Activated naive CD4-positive, alpha-beta T cell treated with anti-CD3 and anti-CD28 coated beads, Interleukin-2, amount 50 U/mL, for 16 hours (primary cell): ENCODE results near the gene BAIAP2.
A peak's percentile ranks its signal among the peaks of the same experiment; 100 is the strongest.
"Not testable (repeated sequence)": the region's sequence is repeated elsewhere in the genome, so short reads cannot be mapped to it uniquely, and the experiment has no call there.

ENCODE experiments used
- DNase-seq: peaks from one replicate; pipeline ENCODE4 v3.0.0-alpha.2; 2020

BAIAP2 gene

DNA sequence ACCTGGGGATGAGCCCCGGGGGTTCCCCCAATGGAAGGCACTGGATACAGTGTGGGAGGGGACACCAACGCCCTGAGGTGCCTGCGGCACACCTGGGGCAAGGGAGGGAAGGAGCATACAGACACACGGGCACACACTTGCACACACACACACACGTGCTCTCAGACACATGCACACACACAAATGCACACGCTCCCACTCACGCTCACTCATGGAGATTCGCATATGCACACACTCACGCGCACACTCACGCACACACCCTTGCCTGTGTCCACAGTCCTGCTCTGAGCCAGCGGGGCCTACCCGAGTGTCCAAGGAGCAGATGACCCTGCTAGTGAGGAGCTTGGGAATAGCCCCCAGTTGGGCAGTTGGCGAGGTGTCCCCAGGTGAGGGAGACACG is 113.6 kb downstream of the BAIAP2 start:
- no peak for DNase-seq

DNA sequence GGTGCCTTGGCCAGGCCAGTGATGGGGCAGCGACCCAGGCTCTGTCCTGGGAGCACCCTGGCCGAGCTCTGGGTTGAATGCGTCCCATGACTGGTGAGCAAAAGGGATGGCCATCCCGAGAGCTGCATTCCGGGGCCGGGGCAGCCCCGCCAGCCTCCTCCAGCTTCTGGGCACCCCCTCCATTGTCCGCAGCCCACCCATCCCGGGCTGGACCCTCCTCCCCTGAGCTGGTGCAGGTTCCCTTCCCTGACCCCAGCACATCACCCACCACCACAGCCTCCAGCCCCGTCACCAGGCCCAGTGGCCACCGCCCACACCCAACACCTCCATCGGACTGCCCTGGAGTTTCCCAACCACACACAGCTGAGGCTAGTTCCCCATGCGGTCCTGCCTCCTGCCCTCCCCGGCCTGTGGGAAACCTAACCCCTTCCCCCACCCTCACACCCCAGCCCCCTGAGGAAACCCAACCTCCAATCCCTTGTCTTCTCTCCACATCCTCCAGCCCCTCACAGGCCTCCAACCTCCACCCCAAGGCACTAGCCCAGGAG is 114.1 kb downstream of the BAIAP2 start:
- DNase-seq, result no peak

DNA sequence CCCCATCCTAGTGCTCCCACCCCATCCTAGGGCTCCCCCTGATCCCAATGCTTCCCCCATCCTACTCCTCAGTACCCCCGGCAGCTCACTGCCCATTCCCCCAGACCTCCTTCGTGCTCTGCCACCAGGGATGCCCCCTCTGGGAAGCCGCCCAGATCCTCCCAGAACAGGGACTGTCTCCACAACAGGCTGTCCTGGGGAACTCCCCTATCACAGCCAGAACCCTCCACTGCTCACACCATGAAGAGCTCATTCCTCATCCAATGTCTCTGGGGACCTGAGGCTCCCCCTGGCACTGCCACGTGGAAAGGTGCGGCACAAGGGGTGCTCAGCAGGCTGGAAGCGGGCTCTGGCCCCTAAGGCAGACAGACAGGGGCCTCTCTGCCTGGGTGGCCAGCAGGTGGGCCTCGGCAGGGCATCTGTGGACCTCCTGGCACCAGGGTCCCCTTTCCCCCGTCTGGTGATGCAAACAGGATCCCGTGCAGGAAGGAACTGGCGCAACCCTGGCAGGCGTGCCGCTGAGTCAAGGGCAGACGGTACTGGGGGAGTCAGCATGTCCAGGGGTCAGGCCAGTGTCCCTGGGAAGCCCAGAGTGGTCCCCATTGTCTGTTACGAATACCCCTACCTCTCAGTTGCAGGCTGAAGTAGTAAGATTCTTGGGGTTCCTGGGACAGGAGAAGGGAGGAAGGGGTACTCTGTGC is 115.6 kb downstream of the BAIAP2 start:
- peak; percentile 5 for DNase-seq

DNA sequence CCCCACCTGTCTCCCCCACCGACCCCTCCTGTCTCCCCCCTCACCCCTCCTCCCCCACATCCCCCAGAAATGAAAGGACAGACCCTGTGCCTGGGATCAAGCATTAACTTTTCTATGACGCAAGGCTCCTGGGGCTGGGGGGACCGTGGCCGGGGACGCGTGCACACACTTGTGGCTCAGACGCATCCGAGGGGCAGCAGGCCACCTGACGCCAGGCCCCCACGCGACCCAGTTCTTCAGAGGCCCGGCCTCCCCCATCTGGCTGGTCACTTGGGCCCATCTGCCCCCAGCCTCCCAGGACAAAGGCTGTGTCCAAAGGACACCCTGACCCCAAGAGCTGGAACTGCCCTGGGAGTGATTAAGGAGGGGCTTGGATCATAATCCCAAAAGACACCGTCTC is 116.3 kb downstream of the BAIAP2 start:
- no peak for DNase-seq

DNA sequence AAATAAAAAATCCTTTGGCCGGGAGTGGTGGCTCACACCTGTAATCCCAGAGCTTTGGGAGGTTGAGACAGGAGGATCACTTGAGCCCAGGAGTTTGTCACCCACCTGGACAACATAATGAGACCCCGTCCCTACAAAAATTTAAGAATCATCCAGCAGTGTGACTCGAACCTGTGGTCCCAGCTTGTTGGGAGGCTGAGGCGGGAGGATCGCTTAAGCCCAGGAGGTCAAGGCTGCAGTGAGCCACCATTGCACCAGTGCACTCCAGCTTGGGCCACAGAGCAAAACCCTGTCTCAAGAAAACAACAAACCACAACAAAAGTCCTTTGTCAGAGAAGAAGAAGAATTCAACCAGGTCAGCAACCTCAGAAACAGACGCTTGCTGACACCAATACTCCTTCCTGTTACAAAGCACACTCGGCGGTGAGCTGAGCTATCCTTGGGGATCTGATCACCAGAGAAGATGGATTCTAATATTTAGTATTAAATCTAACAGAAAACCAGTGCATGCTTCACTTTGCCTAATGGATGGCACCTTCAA is 117.4 kb downstream of the BAIAP2 start:
- no peak for DNase-seq

DNA sequence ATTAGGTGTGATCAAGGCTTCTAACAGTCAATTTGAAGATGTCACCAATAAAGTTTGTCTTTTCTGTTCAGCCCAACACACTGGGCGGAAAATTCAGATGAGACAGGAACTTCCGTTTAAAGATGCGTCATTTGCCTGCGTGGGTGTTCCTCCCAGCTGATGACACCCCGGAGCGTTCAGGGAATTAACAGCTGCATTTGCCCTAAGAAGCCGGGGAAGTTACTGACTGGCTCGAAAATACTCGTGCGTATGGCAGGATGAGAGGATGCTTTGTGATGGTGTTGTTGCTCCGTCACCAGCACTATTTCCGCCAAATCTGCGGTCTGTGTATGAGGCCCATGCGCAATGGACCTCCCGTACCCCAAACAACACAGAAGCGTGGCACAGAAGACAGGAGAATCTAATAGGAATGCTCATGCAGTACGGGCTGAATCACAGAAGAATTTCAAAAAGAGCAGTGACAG is 118.4 kb downstream of the BAIAP2 start:
- no peak for DNase-seq

DNA sequence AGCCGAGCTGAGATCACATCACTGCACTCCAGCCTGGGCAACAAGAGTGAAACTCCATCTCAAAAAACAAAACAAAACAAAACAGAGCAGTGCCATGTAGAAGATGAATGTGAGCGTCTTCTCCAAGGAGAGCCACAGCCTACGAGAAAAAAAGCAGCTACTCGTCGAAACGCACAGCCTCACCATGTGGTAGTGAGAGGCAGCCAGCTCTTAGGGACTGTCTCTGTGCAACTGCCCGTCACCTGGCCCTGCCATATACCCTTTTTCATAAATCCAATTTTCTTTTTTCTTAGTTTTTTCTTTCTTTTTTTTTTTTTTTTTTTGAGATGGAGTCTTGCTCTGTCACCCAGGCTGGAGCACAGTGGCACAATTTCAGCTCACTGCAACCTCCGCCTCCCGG is 119.1 kb downstream of the BAIAP2 start:
- not testable (repeated sequence) for DNase-seq

GRCh38 chr17:81154961-81155360 is 120.0 kb downstream of the BAIAP2 start:
- DNase-seq, result no peak

DNA sequence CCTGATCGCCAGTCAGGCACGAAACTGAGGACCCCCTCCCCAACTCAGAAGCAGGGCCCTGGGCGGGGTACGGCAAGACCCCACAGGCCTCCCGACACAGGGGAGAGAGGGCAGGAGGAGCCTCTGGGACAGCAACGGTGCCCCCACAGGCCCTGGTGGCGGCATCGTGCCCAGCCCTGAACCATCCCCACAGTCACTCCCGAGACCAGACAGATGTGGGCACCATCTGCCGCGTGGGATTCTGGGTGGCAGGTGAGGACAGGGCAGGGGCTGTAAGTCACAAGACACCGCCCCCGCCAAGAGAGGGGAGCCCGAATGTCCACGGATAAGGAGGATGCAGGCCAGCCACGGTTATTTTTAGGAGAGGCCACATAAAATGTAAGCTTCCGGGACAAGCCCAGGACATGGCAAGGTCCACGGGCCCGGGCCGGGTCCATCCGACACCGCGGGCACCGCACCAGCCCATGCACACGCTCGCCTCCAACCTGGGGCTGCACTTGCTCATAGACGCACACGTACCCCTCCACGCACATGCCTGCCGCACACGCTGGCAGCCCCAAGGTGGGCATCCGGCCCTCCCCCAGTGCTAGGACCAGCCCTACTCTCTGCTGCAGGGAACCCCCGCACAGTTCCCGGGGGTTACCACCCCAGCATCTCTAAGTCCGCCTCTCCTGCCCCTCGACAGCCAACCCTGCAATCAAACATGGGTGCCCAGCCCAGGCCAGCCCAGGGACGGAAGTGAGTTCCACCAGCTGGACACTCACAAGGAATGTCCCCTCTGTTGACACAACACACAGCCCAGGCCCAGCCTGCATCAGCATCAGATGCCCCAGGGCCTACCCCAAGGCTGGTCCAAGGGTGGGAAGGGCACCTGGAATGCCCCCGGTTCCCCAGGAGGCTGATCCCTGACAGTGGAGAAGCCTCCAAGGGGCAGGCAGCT is 122.2 kb downstream of the BAIAP2 start:
- DNase-seq, result no peak

DNA sequence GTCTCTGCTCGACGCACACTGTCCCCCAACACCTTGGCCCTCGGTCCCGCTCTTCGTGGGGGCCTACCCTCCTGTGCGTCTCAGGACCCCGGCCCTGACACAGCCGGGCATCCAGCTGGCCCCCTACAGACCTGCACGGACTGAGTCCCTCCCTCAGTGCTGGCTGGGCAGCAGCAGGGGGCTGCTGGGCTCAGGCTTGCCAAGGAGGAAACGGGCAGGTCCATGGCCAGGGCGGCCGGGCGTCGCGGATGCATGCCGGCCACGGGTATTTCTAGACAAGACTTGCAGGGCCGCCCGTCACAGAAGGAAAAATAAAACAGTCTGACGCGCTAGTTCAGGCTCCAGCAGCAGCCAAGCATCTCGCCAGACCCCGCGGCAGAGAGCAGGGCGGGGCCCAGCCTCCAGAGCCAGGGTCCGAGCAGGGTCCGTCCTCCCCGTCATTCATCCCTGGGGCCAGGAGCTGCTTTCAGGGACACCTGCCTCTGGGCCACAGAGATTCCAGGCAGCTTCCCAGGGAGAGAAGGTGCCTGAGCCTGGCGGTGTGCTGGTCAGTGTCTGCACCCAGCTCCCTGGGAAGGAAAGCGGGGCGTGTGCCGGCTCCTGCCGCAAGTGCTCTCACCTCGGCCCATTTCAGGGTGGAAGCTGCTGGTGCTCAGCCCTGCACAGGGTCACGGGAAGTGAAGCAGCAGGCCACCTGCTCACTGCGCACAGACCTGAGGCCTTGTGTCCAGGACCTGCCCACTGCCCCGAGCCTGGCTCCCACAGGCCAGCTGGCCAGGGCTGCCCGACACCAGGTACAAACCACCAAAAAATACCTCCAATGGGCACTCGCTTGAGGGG is 123.1 kb downstream of the BAIAP2 start:
- no peak for DNase-seq

DNA sequence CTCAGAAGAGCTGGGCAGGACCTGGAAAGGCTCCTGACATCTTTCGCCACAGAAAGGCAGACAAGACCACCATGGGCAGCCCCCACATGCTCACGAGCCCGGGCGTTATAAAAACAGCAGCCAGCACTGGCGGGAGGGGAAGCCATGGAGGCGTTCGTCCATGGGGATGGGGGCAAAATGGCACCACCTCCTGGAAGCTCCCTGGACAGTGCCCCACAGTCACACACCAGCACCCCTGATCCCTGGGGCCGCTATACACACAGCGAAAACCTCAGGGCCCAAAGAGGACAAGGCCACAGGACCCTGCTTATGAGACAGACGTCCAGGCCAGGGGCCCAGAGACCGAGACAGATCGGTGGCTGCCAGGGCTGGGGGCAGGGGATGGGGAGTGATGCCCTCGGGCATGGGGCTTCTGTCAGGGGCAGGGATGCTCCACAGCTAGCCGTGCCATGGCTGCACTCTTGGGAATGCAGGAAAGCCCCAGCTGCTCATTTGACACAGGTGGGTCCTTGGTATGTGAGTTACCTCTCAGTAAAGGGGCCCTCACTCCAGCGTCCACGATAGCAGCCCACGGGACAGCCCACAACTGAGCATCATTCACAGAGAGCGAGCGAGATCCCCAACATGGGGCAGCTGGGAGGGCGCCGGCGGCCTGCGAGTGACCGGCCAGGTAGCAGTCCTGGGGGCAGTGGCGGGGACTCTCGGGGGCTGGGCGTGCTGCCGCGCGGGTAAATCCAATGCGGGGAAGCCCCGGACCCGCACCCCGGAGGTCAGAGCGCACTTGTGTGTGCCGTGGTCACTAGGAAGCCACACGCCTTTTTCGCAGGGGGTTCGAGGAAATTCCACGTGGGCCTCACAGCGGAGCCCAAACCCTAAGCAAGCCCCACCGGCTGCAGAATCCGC is 124.0 kb downstream of the BAIAP2 start:
- DNase-seq, result peak; percentile 7

GRCh38 chr17:81159611-81160265 is 124.8 kb downstream of the BAIAP2 start:
- peak; percentile 10 for DNase-seq

DNA sequence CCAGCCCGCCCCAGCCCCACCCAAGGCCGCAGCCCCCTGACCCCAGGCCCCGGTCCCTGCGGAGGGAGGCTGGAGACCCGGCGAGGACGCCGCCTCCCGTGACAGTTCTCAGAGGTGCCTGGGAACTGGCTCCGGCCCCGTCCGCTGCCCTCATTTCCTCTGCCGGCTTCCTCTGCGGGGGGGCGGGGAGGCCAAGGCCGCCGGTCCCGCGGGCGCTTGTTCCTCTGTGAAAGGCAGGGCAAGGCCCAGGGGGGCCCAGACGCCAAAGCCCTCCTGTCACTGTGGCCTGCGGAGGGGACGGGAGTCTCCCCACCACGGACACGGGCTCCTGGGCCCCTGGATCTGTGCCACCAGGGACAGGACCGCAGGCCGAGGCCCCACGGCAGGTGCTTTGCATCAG is 125.4 kb downstream of the BAIAP2 start:
- peak; percentile 19 for DNase-seq

DNA sequence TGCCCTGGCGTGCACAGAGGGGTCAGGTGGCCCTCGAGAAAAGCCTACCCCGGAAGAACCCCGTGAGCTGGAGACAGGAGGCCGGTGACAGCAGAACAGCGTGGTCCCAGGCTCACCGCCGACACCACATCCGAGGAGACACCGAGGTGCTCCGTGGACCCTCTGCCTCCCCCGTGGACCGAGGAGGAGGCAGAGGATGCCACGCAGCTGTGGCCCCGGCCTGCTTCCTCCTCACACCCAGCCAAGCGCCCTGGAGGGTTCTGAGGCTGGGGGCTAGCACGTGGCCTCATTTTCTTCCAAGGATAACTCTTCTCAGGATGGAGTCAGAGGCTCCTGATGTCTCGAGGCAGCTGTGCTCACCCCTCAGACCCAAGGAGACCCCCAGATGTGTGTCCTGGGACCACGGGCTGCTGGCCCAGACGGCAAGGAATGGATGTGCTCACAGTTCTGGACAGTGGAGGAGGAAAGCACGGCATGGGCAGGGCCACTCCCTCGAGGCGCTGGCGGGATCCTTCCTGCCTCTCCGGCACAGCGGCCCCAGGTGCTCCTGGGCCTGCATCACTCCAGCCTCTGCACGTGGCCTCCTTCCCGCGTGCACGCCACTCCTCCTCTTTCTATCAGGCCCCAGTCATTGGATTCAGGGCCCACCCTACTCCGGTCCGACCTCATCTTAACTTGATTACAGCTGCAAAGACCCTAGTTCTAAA is 125.9 kb downstream of the BAIAP2 start:
- DNase-seq, result peak; percentile 10

DNA sequence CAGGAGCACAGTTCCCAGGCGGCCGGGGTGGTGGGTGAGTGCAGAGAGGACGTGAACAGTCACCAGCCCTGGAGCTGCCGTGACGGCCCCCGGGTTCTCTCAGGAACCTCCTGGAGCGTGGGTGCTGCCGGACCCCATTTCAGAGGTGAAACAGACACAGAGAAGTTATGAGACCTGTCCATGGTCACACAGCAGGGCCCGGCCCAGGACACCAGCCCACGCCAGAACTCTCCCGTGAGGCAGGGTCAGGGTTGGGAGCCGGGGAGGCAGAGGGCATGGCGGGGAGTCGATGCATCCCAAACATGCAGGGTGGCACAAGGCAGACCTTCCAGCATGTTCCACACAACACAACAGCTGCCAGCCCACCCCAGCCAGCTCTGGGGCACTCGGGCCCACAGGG is 126.6 kb downstream of the BAIAP2 start:
- peak; percentile 10 for DNase-seq

DNA sequence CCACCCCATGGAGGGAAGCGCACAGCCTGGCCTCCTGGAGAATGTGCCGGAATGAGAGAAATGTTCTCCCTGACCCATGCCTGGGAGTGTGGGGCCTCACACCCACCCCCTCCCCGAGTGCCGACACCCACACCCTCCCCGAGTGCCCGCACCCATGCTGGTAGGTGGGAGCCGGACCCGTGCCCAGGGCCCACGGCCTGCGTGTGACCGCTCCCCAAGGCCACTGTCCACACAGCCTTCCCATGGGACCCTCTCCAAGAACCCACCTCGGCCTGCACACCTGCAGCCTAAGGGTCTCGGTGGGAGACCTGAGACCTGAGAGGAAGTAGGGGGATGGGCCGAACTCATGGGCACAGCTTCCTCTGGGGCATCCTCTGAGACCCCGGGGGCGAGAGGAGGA is 127.0 kb downstream of the BAIAP2 start:
- peak; percentile 8 for DNase-seq

DNA sequence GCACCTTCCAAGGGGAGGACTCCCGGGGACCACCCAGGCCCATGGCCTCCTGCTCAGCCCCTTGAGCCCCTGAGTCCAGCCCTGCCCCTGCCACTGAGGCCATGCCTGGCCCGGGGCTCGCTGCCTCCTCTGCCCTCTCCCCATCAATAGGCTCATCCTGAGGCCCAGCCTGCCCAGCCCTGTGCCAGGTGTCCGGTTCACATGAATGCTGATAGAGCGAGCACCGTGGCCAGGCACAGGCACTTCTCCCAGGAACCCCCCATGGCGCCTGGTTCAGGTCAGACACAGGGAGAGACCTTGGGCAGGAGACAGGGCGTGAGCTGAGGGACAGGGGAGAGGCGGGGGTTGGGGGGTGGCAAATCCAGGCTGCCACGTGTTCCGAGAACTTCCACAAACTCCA is 127.5 kb downstream of the BAIAP2 start:
- DNase-seq, result no peak

GRCh38 chr17:81163051-81163695 is 128.2 kb downstream of the BAIAP2 start:
- no peak for DNase-seq

- peak; percentile 9 for DNase-seq
These were observed 128.9 kb downstream of the BAIAP2 start for GRCh38 chr17:81163703-81164370.
